ENCODE results near the gene ANKRD13A.
A peak's percentile ranks its signal among the peaks of the same experiment; 100 is the strongest.
"Not testable (repeated sequence)": the region's sequence is repeated elsewhere in the genome, so short reads cannot be mapped to it uniquely, and the experiment has no call there.

The ANKRD13A gene

GRCh38 chr12:109986236-109986635 is 13.0 kb upstream of the ANKRD13A start:
- DNase-seq, result not testable (repeated sequence)

GRCh38 chr12:109987615-109988014 is 11.6 kb upstream of the ANKRD13A start:
- no peak for DNase-seq

- DNase-seq, result no peak
These were observed 11.0 kb upstream of the ANKRD13A start for GRCh38 chr12:109988274-109988673.

- no peak for DNase-seq
These were observed 10.3 kb upstream of the ANKRD13A start for GRCh38 chr12:109988903-109989302.

GRCh38 chr12:109989380-109989779 is 9.8 kb upstream of the ANKRD13A start:
- DNase-seq, result no peak

- DNase-seq, result no peak
These were observed 7.6 kb upstream of the ANKRD13A start for GRCh38 chr12:109991586-109991985.

- DNase-seq, result no peak
These were observed 6.1 kb upstream of the ANKRD13A start for GRCh38 chr12:109993091-109993490.

- DNase-seq, result no peak
These were observed 4.6 kb upstream of the ANKRD13A start for GRCh38 chr12:109994401-109995175.

GRCh38 chr12:109995361-109995685 is 3.9 kb upstream of the ANKRD13A start:
- no peak for DNase-seq

GRCh38 chr12:109995686-109996482 is 3.3 kb upstream of the ANKRD13A start, which contains the start of gene GIT2:
Gene GIT2 (minus strand): TSS chr12:109996368. CDS start chr12:109996224, 144 bp downstream.
- DNase-seq, result peak; percentile 82

GRCh38 chr12:109996483-109996853 is 2.8 kb upstream of the ANKRD13A start:
- DNase-seq, result no peak

- DNase-seq, result no peak
These were observed 1.8 kb upstream of the ANKRD13A start for GRCh38 chr12:109997393-109997792.

- DNase-seq, result no peak
These were observed 858 bp upstream of the ANKRD13A start for GRCh38 chr12:109998241-109998903.

GRCh38 chr12:109999649-109999971 is 380 bp downstream of the ANKRD13A start:
- DNase-seq, result no peak

- DNase-seq, result no peak
These were observed 814 bp downstream of the ANKRD13A start for GRCh38 chr12:109999983-110000505.

GRCh38 chr12:110001596-110001995 is 2.4 kb downstream of the ANKRD13A start:
- DNase-seq, result no peak

- DNase-seq, result no peak
These were observed 3.7 kb downstream of the ANKRD13A start for GRCh38 chr12:110002676-110003515.

GRCh38 chr12:110004598-110004997 is 5.4 kb downstream of the ANKRD13A start:
- DNase-seq, result no peak

GRCh38 chr12:110005319-110005973 is 6.2 kb downstream of the ANKRD13A start:
- no peak for DNase-seq

- no peak for DNase-seq
These were observed 6.9 kb downstream of the ANKRD13A start for GRCh38 chr12:110006115-110006514.

- no peak for DNase-seq
These were observed 8.7 kb downstream of the ANKRD13A start for GRCh38 chr12:110007881-110008280.

All from DMS153 (cell line).